Measurements from ENCODE around the gene RCAN1. TPM values are rescaled to one million over a fixed set of nuclear protein-coding genes. Genes with fewer than 3 reads are reported as not detected.
A peak's percentile ranks its signal among the peaks of the same experiment; 100 is the strongest.

The RCAN1 gene
- total and polyA plus RNA-seq, 2 experiments from 2014 or later, result 79.4 to 113 TPM

DNA sequence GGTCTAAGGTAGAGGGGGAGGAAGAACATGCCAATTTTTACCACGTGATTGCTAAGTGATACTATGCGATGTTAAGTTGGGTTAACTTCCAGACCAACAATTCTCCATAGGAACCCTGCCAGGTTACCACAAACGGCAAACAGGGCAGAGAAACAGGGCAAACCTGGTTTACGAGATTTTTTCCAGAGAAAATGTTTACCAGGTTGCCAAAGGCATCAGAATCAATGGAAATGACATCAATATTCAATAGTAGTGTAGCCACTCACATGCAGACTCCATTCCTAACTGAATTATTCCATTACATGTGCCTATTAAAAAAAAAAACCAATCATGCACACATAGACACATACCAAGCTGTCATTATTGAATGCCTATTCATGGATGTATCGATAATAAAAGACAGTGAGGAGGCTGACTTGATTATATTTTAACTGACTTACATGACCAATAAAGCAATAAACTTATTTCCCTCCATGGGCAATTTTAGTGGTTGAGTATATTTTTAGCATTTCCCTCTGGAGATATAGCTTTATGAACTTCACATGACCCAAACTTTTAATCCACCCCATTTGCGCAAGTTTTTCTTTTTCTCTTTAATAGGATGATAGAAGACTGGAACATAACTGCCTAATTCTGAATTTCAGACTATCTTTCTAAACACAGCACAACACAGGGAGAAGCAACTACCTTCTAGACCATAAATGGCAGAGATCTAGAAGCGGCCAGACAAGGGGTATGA is 62.4 kb downstream of the RCAN1 start:
- no peaks in the 10 kb centered on the region for H3K36me3 ChIP-seq (replicated peaks; ENCODE audit: insufficient read depth, low read depth)
- 85% methylated on average over 7 of the region's 7 CpGs for WGBS (ENCODE audit: low lambda C conversion rate, missing lambda C conversion rate)
- no peaks in the 10 kb centered on the region for H3K9me2 ChIP-seq (replicated peaks; ENCODE audit: insufficient read depth)
- peak overlapping the region; percentile 71 for H3K27ac ChIP-seq
- TF ChIP-seq CTCF (IDR thresholded peaks at IDR 0.05; ENCODE audit: poor library complexity), result no peak
- TF ChIP-seq EZH2 (IDR thresholded peaks at IDR 0.05; ENCODE audit: borderline replicate concordance), result no peak
- peaks cover 6% of the 10 kb centered on the region for H3K4me1 ChIP-seq (ENCODE audit: insufficient read depth)
- no peak for DNase-seq (ENCODE audit: low spot score)
- H3K4me2 ChIP-seq, result peak overlapping the region; percentile 53
- H2AFZ ChIP-seq, result no peak overlapping the region
- no peaks in the 10 kb centered on the region for H4K20me1 ChIP-seq (ENCODE audit: insufficient read depth, poor library complexity, severe bottlenecking)
- H3K9me3 ChIP-seq (ENCODE audit: low read depth), result no peaks in the 10 kb centered on the region
- H3K79me2 ChIP-seq, result no peaks in the 10 kb centered on the region
- no peaks in the 10 kb centered on the region for H3K27me3 ChIP-seq
- no peak overlapping the region for H3K4me3 ChIP-seq

GRCh38 chr21:34550182-34550799 is 64.6 kb downstream of the RCAN1 start:
- Histone ChIP-seq H3K36me3 (replicated peaks; ENCODE audit: insufficient read depth, low read depth) (no peaks in the 10 kb centered on the region), H3K27ac (no peak overlapping the region), H4K20me1 (ENCODE audit: insufficient read depth, poor library complexity, severe bottlenecking) (no peaks in the 10 kb centered on the region), H3K4me2 (no peak overlapping the region), H3K27me3 (no peaks in the 10 kb centered on the region), H3K79me2 (no peaks in the 10 kb centered on the region), H2AFZ (no peak overlapping the region), H3K9me2 (replicated peaks; ENCODE audit: insufficient read depth) (no peaks in the 10 kb centered on the region), H3K4me3 (no peak overlapping the region), H3K9me3 (ENCODE audit: low read depth) (no peaks in the 10 kb centered on the region), H3K4me1 (ENCODE audit: insufficient read depth) (peaks cover 16% of the 10 kb centered on the region)
- WGBS (ENCODE audit: low lambda C conversion rate, missing lambda C conversion rate), result 98% methylated on average over 2 of the region's 2 CpGs
- DNase-seq (ENCODE audit: low spot score), result no peak
- TF ChIP-seq EZH2 (IDR thresholded peaks at IDR 0.05; ENCODE audit: borderline replicate concordance) (no peak), CTCF (IDR thresholded peaks at IDR 0.05; ENCODE audit: poor library complexity) (no peak), EZH2phosphoT487 (IDR thresholded peaks at IDR 0.05; ENCODE audit: low read depth, severe bottlenecking, unreplicated experiment) (no peak)

- Histone ChIP-seq H3K36me3 (replicated peaks; ENCODE audit: insufficient read depth, low read depth) (no peaks in the 10 kb centered on the region), H3K9me3 (ENCODE audit: low read depth) (no peaks in the 10 kb centered on the region), H3K27ac (no peak overlapping the region), H3K4me2 (no peak overlapping the region), H3K79me2 (no peaks in the 10 kb centered on the region), H3K9me2 (replicated peaks; ENCODE audit: insufficient read depth) (no peaks in the 10 kb centered on the region), H3K27me3 (no peaks in the 10 kb centered on the region), H4K20me1 (ENCODE audit: insufficient read depth, poor library complexity, severe bottlenecking) (no peaks in the 10 kb centered on the region), H3K4me3 (no peak overlapping the region), H2AFZ (no peak overlapping the region), H3K4me1 (ENCODE audit: insufficient read depth) (peaks cover 26% of the 10 kb centered on the region)
- WGBS (ENCODE audit: low lambda C conversion rate, missing lambda C conversion rate), result 81% methylated on average over 11 of the region's 11 CpGs
- TF ChIP-seq CTCF (IDR thresholded peaks at IDR 0.05; ENCODE audit: poor library complexity) (no peak), EZH2 (IDR thresholded peaks at IDR 0.05; ENCODE audit: borderline replicate concordance) (no peak), EZH2phosphoT487 (IDR thresholded peaks at IDR 0.05; ENCODE audit: low read depth, severe bottlenecking, unreplicated experiment) (no peak)
- no peak for DNase-seq (ENCODE audit: low spot score)
Observed at GRCh38 chr21:34548781-34549376, 66.0 kb downstream of the RCAN1 start.
